Stimulated activated CD4-positive, alpha-beta T cell treated with anti-CD3 and anti-CD28 coated beads, Interleukin-1b, Interleukin-23, amount 100 ng/mL, for 1 hour (primary cell): Measurements from ENCODE around the gene PTPRN2.

ENCODE experiments used
- DNase-seq, 2 donors: peaks; one replicate each; pipeline ENCODE4 v3.0.0-alpha.2; 2020; ENCODE audit warnings: low read depth in 2 of 2

Gene PTPRN2

DNA sequence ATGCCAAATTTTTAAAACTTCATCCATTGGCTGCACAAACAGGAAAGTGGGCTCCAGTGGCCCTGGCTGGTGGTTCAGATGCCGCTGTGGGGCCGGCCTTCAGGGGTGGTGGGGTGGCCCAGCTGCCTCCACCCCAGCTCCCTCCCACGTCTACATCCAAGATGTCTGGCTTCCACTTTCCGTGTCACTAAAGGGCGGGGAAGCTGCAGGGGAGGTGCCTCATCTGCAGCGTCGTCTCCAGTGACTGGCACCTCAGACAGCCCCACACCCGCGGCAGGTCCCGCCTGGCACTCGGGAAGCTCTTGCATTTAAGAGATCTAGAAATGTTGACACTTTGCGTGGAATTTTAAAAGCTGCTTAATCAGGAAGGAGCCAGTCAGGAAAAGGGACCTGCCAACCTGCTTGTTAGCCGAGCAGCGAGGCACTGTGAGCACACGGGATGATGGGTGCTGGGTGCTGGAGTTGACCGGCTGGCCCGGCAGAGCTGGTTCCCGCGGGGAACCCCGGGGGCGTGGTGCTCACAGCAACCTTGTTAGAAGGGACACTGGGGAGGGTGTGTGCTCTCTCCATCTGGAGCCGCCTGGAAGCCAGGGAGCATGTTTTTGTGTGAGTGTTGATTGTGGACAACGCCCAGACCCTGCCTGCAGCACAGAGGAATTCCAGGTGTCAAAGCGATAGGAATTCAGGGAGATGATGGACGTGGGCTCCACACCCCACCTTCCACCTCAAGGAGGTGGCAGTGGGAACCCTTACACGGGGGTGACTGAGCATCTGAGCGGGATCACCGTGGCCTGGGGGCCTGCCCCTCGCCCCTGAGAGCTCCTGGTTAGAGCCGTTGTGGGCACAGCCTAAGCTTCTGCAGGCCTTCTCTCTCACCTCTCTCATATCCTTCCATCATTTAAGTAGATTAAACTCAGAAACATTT is 320.5 kb downstream of the PTPRN2 start:
- DNase-seq, result no peak

DNA sequence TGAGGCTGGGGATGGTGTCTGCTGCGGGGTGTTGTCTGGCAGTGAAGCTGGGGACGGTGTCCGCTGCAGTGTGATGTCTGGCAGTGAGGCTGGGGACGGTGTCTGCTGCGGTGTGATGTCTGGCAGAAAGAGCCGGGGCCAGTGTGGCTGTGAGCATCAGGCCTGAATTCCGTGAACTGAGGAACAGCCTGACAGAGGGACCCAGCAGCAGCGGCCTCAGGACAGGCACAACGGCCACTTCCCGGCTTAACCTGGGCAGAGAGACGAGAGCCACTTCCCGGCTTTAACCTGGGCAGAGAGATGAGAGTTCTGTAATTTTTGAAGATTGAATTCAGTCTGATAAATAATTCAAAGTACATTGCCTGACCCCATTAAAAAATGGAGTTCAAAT is 321.2 kb downstream of the PTPRN2 start:
- no peak for DNase-seq

GRCh38 chr7:158265743-158266080 is 321.9 kb downstream of the PTPRN2 start:
- DNase-seq, result no peak

DNA sequence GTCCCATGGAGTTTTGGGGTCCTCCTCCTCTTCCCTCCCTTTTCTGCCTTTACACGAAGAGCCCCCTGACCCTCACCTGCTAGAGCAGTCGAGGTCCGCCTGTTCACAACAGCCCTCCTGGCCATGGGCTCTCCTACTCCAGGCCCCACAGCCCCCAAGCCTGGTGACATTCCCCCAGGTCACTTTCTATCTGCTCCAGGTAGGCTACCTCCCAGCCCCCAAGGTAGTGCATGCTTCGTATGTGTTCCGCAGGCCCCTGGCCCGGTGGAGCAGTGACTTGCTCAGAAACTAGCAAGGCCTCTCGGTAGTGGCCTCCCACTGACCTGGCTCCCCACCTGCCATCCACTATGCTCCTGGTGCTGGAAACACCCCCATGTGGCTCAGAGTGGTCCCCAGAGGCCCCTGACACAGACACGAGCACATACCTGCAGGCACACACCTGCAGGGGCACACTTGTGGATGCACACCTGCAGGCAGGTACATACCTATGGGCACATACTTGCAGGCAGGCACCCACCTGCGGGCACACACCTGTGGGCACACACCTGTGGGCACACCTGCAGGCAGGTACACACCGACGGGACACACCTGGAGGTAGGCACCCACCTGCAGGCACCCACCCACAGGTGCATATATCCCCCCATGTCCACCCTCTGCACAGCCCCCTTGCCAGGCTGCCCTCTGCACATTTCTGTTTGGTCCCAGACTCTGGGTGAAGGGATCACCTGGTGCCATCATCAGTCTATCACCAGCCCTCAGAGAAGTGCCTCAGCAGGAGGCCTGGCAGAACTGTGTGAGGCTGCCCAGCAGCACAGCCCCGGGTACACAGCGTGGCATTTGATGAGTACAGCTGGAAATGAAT is 322.5 kb downstream of the PTPRN2 start:
- DNase-seq, result no peak

DNA sequence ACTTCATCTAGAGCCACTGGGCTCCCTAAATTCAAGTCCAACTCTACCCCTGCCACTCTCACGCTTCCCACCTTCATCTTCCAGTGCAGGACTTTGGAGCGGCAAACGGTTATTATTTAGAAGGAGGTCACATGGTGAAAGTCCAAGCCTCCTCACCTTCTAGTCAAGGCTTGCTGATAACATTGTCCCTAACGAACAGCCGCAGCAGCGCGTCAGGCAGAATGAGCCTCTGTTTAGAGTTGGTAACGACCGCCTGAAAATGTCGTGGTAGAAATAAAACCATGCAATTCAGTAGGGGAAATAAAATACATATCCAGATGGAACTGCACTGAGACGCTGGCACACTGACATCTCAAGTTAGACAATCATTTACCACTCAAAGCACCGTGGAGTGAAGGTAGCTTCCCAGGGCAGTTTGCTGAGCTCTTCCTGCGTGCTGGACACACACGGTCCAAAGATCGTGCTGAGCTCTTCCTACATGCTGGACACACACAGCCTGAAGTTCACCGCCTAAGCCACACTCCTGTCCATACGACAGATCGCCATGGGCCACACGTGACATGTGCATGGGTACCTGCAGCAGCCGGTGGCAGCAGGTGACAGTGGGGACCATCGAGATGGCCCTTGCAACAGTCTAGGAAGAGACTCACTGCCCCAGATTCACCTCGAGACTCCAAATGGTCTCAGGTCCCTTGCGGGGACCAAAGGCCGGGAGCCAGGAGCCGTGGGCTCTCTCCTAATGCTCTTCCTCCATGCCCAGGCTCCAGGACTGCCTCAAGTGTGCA is 323.5 kb downstream of the PTPRN2 start:
- DNase-seq, result no peak

GRCh38 chr7:158263110-158263963 is 324.3 kb downstream of the PTPRN2 start:
- no peak for DNase-seq

DNA sequence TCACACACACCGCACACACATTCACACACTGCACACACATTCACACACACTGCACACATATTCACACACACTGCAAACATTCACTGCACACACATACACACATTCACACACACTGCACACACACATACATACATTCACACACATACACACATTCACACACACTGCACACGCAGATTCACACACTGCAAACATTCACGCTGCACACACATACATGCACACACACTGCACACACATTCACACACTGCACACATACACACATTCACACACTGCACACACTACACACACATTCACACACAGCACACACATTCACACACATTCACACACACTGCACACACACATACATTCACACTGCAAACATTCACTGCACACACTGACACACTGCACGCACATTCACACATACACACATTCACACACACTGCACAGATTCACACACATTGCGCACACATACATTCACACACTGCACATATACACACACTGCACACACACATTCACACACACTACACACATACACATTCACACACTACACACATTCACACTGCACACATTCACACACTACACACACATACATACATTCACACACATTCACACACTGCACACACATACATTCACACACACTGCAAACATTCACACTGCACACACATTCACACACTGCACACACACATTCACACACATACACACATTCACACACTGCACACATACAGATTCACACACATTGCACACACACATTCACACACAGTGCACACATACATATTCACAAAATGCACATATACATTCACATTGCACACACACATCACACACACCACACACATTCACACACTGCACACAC is 325.1 kb downstream of the PTPRN2 start:
- DNase-seq, result no peak

GRCh38 chr7:158261362-158262235 is 326.0 kb downstream of the PTPRN2 start:
- no peak for DNase-seq

DNA sequence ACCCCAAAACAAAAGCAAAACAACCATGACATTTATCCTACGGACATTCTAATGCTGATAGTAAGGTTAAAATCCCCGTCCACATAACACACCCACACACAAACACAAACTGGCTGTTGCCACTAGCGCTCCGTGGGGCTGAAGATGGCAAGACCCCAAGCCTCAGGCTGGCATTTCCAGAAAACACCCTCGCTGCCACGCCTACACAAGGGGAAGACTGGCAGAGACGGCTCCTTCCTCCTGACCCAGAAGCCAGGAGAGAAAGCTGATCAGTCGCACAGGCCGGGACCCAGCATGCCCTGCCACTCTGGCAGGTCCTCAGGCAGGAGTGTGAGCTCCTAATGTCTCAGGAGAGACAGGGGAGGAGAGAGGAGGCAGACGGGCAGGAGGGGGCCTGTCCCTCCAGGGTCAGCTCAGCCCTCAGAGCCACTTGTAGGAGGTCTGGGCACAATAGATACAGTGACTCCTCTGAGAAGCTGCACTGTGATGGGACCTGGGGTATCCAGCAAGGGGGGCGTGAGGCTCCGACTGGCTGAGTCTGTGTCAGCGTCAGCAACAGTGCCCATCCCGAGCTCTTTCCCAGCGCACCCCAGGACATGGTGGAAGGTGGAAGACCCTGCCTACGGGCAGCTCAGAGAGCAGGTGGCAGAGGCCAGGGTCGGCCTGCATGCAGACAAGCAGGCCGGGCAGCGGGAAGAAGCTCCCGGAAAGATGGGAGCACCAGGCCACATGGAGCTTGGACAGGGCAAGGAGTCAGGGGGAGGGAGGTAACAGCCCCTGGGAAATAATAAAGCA is 326.9 kb downstream of the PTPRN2 start:
- no peak for DNase-seq

GRCh38 chr7:158259671-158260418 is 327.8 kb downstream of the PTPRN2 start:
- no peak for DNase-seq

- no peak for DNase-seq
These were observed 328.5 kb downstream of the PTPRN2 start for GRCh38 chr7:158259141-158259540.

- DNase-seq, result no peak
These were observed 329.1 kb downstream of the PTPRN2 start for GRCh38 chr7:158258411-158259130.

DNA sequence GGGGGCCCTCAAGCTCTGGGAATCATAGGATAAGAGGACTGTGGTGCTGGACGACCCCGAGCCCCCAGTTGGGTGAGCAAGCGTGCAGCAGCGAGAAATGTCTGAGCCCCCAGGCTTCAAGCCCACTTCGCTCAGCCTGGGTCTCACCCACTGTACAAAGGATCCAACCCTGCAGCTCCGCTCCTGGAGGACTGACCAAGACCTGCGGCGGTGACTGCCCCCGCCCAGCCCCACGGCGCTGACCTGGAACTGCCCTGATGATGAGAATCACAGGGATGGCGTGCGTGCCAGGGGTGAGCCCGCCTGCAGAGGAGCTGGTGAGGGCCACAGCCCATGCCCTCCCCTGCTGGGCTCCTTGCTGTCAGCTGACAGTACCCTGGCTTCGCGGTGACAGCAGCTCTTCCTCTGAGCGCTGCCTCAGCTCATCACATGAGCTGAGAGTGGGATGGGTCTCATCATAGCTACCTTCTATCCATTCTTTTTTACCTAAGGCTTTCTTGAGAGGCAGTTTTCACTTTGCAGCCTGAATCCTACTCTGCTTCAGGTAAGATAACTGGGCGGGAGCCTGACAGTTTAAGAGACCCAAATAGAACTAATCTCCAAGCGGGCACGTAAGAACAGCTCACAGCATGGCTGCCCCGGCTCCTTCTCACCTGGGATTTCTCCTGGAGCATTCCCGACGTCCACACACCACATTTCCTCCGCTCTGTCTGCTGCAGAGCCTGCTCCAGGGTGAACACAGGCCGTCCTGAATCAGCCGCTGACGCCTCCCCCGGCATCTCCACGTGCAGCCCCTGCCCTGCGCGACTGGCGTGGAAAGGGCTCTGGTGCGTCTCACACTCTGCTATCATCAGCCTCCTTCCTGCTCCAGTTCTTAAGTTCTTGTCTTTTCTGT is 329.9 kb downstream of the PTPRN2 start:
- no peak for DNase-seq

DNA sequence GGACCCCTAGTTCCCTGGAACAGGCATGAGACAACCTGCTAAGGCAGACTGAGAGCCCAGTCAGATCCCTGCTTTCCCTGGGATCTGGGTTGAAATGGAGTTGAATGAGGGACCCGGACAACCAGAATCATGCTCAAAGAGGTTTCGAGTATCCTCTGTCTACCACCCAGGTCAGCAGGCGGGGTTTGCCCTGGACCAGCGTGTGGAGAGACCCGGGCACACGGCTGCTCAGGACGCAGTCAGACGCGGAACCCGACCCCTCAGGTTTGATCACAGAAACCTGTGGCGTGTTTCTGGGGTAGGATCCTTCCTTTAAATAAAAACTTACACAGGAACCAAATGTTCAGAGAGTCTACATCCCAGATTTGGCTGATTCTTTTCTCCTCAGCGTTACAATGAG is 330.6 kb downstream of the PTPRN2 start:
- no peak for DNase-seq

GRCh38 chr7:158256091-158256816 is 331.4 kb downstream of the PTPRN2 start:
- DNase-seq, result no peak
